GM10266 (cell line): ENCODE measurements around the gene SUCLG2.

Experiments
- DNase-seq: peaks from one replicate; pipeline ENCODE4 v3.0.0; 2012; ENCODE audit errors: extremely low spot score
- TF ChIP-seq, protein P1 (sequence below): IDR thresholded peaks from 2 replicates; pipeline ENCODE4 v1.5.1; 2012; ENCODE audit warnings: mild to moderate bottlenecking, low read depth; ENCODE audit not compliant: control insufficient read depth, insufficient read depth; ENCODE audit errors: missing control alignments

The SUCLG2 gene

DNA sequence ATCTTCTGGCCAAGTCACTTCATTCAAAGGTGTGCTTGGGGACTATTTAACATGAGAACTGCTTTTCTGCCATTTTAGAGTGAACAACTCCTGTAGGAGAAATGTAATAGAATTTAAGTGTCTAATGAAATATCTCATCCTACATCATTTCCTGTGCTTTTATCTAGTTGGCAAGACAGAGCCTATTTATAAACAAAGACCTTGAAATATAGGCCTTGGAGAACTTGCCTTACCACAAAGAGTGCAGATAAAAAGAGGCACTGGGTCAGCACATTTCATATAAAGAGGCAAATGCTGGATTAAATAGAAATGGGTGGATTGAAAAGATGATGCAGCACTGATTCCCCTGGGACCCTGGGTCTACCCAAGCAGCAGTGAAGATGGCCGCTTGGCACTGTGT, 278.0 kb downstream of the SUCLG2 start:
- no peak for DNase-seq
- TF ChIP-seq, protein P1, sequence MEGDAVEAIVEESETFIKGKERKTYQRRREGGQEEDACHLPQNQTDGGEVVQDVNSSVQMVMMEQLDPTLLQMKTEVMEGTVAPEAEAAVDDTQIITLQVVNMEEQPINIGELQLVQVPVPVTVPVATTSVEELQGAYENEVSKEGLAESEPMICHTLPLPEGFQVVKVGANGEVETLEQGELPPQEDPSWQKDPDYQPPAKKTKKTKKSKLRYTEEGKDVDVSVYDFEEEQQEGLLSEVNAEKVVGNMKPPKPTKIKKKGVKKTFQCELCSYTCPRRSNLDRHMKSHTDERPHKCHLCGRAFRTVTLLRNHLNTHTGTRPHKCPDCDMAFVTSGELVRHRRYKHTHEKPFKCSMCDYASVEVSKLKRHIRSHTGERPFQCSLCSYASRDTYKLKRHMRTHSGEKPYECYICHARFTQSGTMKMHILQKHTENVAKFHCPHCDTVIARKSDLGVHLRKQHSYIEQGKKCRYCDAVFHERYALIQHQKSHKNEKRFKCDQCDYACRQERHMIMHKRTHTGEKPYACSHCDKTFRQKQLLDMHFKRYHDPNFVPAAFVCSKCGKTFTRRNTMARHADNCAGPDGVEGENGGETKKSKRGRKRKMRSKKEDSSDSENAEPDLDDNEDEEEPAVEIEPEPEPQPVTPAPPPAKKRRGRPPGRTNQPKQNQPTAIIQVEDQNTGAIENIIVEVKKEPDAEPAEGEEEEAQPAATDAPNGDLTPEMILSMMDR = no peak

- TF ChIP-seq, protein P1 = no peak
- DNase-seq = no peak
Measured at GRCh38 chr3:67375976-67376375, 278.4 kb downstream of the SUCLG2 start.

- DNase-seq = no peak
- TF ChIP-seq, protein P1 = no peak
Measured at GRCh38 chr3:67362686-67363085, 291.7 kb downstream of the SUCLG2 start.

DNA sequence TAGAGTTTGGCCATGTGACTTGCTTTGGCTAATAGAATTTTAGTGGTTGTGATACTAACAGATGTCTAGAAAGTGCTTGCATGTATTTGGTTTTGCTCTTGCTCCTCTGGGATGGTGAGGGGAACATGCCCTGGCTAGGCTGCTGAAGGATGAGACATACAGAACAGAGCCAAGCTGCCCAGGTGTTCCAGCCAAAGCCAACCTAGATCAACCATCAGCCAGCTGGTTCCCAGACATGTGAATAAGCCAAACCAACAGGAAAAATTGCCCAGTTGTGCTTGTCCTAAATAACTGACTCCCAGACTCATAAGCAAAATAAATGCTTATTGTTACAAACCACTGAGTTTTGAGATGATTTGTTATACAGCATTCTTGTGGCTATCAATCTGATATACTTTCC, 292.6 kb downstream of the SUCLG2 start:
- TF ChIP-seq, protein P1 = no peak
- no peak for DNase-seq

- no peak for DNase-seq
- TF ChIP-seq, protein P1 = no peak
Measured at GRCh38 chr3:67361323-67361722, 293.1 kb downstream of the SUCLG2 start.

- TF ChIP-seq, protein P1 = peak; percentile 59
- DNase-seq = peak; percentile 37
Measured at GRCh38 chr3:67357610-67358458, 296.6 kb downstream of the SUCLG2 start.

- DNase-seq = no peak
- TF ChIP-seq, protein P1 = no peak
Measured at GRCh38 chr3:67349551-67350174, 304.7 kb downstream of the SUCLG2 start.
